Hematopoietic multipotent progenitor cell treated with erythropoietin and hydrocortisone succinate and interleukin-3 and kit ligand, for 17 days (in vitro differentiated cells): ENCODE data around the gene RUNX1.
"Not testable (repeated sequence)": the region's sequence is repeated elsewhere in the genome, so short reads cannot be mapped to it uniquely, and the experiment has no call there.

Source experiments
- DNase-seq: peaks from one replicate; pipeline ENCODE4 v3.0.0-alpha.2; 2015; ENCODE audit warnings: low spot score

The RUNX1 gene

DNA sequence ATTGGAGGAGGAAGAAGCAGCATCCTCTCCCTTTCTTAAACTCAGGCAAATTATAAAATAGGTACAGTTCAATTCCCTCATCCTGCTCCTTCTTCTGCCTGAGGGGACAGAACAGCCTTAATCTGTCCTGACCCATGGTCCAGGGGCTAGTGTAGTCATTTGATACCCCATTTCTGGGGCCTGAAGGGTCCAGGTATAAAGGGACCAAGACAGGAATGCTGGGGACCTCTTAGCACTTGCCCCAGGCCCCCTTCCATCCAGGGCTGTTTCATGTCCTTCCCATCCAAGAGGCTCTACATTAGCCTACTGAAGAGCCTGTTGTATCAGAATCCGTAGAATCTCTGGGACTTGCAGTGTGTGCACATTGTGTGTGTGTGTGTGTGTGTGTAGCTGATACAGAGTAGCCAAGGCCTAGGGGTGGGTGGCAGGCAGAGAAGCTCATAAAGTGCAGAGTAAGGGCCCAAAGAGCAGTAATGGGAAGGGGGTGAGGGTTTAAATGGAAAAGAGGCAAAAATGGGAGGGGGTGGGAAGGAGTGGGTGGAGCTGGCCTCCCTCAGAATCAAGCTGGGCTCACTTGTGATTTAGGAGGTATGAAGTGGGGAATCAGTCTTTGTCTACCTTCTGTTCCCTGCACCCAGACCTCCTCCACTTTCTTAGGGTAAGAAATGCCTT, 32.4 kb downstream of the RUNX1 start:
- no peak for DNase-seq

DNA sequence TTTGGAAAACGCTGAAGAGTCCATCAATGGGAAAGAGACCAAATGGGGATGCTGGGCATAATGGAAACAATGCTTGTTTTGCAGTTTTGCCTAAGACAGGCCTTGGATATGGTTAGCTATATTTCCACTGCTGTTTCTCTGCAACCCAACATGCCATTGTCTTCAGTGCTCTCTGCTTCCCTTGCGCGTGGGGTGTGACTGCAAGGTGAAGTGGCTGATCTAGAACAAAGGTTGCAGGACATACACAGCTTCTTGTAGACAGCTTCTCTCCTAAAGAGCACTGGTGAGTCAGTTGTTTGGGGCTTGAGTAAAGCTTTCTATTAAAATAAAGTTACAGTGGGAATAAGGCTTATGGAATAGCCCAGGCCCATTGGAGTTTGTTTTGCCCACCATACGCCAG, 33.0 kb downstream of the RUNX1 start:
- DNase-seq = no peak

DNA sequence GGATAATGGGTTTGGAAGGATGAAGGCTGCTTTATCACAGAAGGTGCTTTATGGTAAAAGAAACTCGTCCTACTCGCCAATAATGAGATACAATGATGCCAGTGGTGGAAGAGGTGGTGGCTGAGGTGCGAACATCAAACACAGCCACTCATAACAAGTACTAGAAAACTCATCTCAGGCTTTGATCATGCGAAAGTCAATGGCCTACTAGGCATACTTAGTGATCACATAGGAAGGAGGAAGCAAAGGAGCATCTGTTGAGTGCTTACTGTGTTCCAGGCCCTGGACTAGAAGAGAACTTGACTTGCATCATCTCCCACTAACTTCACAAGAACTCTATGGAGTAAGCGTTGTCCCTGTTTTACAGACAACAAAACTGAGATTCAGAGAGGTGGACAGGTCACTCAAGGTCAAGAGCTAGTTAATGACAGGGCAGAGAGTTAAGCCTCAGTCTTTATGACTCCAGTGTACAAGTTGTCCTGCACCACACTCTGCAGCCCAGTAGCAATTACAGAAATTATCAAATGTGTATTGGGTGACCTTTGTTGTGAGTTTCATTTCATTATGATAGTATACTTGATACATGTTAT, 33.6 kb downstream of the RUNX1 start:
- no peak for DNase-seq

DNA sequence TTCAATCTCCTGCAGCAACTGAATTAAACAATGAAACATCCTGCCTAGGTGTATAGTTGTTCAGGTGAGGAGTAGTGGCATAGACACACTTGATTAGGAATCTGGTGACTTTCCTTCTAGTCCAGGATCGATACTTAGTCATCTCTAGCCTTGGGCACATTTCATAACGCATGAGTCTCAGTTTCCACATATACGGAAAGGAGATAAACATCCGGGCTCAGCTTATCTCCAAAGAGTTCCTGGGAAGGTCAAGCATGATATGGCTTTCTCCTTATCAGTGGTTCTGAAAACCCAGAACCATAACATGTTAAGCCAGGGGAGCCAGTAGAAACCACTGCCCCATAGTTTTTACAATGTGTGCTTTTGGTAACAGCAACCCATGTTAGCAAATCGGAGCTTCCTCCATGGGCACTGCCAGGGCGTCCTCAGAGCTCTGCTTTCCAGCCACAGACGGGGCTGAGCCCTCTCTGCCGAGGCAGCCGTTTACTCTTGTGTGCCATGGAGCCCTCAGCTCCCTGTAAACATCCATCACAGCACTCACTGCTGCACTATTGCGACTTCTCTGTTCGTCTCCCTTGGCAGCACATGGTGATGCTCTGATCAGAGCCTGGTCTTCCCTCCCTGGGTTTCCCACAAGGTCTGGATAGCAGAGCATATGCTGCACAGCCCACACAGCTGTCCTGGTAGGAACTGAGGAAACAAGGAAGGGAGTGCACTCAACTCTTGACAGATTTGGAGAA, 34.6 kb downstream of the RUNX1 start:
- DNase-seq = peak; percentile 25

DNA sequence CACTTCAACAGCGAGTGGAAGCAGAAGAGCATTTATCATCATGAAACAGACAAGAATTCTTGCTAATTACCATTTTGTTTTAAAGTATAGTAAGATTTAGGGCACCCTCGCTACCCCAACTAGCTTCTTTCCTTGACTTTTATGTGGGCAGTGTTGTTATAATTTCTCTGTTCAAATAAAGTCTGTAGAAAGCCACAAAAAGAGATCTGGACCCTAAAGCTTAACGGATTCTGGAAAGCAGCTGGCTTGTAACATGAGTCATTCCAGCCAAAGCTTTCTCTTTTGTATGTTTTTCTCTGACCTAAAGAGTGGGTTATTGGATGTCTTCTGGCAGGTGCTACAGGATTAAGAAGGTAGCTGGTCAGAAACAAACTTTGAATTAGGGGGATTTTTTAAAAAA, 37.4 kb downstream of the RUNX1 start:
- DNase-seq = no peak

DNA sequence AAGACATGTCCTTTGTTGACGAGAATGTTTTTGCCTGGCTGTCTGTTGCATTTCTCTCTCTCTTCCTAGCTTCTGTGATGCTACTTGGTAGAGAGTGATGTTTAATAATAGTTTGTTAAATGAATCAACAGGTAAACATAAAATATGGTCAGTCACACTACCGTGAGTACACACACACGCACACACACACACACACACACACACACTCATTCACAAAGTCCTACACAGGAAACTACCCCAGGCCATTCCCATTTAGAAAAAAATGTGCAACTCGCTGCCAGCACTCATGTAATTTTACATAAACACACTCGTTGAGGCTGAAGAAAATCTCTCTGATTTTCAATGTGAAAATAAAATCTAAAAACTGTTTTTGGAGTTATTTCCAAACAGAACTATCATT, 38.7 kb downstream of the RUNX1 start:
- no peak for DNase-seq

DNA sequence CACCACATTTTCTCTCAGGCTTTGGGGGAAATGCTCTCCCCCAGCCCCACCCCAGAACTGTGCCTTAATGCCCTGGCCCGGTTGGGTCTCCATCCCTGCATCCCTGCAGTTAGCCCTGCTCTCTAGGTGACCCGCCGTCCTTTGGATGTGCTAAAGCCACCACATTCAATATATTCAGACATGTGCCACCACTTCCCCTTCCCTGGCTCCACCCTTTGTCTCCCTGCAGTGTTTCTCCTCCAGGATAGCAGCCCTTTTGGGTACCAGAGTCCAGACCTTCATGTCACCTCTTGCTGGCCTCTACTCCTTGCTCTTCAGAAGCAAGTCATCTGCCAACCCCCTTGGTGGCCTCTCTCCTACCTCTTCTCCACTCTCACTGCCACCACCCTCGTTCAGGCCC, 41.8 kb downstream of the RUNX1 start:
- no peak for DNase-seq

DNA sequence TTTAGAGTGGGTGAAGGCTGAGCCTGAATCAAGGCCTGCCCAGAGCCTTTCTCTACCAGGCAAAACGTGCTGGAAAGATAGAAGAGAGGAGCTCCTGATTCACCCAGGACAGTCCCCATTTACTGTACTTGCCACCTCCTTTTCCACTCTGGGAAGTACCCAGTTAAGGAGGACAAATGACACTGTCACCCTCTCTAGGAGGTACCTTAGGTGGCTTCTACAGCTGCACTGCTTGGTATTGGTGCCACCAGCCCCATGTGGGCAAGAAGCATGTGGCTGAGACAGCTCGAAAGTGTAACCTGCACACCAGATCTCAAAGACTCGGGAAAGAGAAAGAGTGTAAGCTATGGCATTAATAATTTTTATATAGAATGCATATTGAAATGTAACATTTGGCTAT, 42.3 kb downstream of the RUNX1 start:
- DNase-seq = no peak

DNA sequence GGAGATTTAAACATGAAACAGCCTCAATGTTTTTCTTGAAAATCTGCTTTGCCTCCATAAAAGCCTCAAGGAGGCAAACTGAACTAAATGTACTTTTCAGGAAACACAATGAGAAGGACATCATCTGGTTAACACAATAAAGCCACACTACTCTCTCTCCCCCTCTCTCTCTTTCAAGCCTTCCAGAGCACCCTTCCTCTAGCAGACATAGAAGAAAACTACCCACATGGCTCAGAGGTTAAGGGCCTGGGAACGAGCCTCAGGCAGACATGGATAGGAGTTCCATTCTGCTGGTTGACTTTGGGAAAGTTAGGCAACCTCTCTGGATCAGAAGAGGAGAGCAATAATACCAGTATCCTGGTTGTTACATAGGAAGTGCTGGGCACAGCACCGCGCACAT, 42.9 kb downstream of the RUNX1 start:
- no peak for DNase-seq

DNA sequence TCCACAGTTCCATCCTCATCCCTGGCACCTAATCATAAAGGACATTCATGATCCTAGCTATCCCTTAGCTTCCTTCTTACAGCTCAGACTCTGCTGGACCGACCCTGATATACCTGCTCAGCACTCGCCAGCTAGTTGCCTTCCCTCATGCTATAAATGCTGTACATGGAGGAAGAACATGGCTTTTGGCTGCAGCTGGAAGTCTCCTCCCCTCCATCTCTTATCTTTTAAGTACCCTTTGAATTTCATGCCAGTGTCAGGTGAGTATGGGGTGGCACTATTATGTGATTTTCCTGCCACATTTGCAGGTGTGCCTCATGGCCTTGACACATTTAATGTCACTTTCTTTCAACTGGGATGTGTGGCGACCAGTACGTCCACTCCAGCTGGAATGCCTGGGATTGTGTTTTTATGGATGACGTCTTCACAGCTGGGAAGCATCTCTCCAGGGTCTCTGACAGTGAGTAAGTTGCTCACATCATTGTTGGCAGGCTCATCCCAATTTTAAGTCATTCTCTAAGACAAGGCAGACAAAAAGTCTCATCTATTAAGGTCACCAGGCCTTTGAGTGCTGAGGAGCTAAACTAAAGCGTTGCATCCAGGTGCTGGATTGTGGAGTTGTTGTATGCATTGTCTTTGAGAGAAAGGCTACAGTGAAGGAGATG, 43.4 kb downstream of the RUNX1 start:
- no peak for DNase-seq

DNA sequence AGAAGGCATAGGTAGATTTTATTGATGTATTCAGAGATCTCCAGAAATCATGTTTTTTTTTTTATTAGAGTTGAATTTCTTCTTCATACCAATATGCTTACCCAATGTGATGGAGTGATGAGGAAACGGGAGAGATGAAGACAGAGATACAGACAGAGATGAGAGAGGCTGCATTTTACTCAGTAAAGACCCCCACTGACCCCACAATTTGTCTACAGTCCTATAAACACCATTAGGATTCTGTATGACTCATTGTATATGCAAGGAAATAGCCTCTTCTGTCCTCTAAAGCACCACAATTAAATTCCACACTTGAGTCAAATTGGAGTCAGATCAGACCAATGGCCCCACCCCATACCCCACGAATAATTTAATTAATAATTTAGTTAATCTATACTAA, 44.0 kb downstream of the RUNX1 start:
- DNase-seq = no peak

DNA sequence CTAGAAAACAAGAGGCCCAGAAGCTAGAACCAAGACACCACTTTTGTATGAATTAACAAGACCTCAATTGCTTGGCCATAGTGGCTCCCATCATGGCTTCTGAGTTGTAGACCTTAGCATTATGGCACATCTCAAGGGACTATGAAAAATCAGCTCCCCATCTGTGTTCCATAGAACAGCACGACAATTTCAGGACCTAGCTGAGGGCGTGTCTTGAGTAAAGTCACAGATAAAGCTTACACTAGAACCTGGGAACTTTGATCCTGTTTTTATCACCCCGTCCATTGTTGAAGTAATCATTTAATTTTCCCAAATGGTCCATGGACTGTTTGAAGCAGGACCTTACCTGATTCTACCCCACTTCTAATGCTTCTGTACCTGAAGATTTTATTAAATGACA, 44.8 kb downstream of the RUNX1 start:
- DNase-seq = no peak

DNA sequence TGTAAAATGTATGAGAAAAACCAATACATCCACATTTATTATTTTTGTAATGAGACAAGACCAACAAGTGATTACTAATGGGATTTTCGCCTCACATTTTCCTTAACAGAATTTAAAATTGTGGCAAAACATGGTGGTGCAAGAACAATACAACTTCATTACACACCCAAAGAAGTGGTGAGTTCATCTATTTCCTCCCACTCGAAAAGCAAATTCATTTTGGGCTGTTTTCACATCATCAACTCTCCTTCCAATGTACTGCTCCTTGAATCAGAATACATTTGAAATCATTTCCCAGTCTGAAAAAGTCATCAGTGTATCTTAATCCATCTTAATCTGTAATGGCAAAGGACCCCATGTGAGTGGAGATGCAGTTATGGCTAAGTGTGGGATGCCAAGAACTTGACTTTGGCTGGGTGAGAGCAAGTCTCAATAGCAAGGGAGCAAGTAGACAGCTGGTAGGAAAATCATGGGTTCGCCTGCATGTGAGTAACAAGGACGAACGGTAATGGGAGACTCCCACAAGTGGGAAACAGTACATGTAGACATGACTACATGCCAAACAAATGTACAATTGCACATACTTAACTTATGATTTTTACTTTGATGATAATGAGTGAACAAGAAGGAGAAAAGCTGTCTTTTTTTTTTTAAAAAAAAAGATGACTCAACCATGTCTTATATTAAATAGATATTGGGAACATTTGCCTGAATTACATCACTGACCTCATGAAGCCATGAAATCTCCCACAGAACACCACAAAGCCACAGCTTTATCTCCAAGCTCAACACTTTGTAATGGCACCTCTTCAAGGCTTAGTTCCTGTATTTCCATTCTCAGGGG, 46.0 kb downstream of the RUNX1 start:
- DNase-seq = no peak

DNA sequence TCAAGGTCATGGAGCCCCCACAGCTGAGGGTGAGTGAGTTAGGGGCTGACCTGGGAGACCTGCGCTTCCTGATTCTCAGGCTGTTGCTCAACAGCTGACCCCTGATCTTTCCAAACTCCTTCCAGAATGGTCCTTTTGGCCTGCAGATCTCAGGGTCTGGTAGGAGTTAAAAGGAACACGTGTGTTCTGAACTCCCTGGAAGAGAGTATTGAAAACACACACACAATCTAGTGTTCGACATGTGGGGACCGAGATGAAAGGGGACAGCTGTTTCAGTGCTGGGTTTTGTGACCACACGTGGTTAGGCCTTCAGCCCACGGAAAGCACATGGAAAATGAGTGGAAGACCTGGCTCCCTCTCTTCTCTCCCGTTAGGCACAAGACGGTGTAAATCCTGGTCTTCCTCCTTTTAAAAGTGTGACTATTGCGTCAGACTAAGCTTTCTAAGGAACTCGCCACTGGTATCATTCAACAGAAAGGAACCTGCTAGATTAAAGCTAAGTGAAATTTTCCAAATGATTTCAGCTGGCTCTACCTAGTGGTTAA, 49.6 kb downstream of the RUNX1 start:
- DNase-seq = no peak

DNA sequence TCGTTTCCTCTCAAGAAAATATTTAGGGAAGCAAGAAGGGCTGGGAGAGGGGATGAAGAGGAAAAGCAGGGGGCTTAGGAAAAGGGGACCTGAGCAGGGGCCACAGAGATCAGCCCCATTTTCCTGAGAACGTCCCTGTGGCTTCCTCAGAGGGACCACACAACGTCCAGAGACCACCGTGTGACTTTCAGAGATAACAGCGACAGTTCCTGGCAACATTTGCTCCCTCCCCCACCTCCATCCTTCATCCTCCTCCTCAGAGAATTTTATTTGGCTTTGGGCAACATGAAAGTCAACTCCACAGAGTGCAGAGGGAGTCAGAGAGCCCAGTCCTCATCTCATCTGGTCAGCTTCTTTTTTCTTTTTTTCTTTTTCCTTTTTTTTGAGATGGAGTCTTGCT, 50.9 kb downstream of the RUNX1 start:
- DNase-seq = no peak

DNA sequence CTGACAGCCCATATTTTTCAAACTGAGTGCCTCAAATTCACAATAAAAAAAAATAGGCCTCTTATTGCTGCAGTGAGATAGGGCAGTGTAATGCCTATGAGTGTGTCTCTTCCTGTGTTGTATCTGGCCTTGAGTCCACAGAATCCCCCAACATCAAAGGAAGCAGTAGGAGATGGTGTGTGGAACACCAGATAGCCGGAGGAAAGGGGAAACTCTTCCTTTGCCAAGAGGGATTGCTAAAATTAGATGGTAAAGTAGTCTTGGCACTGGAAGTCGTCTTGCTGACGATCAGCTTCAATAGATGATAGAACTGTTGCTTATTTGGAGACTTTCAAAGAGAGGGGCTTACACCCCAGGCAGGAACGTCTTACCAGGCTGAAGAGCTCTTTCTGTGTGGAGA, 51.8 kb downstream of the RUNX1 start:
- no peak for DNase-seq

DNA sequence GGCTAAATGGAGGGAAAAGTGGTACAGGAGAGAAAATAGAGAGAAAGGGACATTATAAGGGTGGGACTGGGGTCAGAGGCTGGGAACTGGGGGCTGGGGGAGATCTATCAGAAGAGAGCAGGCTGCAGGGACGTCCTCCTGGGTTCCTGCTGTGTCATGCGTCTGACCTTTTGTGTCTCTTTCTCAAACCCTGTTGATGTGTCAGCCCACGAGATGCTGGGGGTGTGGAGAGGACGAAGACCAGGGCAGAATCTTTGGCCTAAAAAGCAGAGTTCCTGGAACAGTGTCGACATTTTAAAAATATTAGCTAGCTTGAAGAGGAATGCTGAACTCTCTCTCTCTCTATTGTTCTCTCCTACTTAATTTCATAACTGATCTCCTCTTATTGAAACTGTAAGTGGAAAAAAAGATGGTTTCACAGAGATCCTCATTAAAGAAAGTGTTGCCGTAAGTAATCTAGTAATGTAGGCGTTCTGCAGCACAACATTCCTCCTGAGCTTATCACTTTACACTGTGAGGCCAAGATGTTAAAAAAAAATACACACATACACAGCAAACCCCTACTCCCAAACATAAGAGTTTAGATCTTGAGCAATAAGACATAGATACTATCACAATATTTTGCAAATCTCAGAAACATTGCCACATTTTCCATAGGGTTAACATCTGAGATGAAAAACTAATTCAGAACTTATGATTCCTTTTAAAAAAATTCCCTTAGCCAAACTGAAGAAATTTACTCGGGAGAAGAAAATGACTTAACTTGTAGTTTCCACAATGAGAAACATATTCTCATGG, 52.6 kb downstream of the RUNX1 start:
- DNase-seq = no peak

DNA sequence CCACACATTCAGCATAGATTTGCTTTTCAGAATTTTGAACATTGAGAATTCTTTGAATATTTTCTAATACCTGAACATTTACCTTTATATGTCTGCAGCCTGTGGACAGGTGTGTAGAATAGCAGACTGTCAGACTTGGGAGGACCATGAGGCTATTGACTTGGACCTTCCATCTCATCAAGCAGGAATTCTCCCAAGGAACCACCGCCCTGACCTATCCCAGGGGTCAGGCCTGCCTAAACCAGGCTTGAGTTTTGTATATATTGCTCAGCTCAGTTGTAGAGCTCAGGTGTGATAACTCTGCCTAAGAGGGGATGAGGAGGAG, 53.2 kb downstream of the RUNX1 start:
- no peak for DNase-seq

DNA sequence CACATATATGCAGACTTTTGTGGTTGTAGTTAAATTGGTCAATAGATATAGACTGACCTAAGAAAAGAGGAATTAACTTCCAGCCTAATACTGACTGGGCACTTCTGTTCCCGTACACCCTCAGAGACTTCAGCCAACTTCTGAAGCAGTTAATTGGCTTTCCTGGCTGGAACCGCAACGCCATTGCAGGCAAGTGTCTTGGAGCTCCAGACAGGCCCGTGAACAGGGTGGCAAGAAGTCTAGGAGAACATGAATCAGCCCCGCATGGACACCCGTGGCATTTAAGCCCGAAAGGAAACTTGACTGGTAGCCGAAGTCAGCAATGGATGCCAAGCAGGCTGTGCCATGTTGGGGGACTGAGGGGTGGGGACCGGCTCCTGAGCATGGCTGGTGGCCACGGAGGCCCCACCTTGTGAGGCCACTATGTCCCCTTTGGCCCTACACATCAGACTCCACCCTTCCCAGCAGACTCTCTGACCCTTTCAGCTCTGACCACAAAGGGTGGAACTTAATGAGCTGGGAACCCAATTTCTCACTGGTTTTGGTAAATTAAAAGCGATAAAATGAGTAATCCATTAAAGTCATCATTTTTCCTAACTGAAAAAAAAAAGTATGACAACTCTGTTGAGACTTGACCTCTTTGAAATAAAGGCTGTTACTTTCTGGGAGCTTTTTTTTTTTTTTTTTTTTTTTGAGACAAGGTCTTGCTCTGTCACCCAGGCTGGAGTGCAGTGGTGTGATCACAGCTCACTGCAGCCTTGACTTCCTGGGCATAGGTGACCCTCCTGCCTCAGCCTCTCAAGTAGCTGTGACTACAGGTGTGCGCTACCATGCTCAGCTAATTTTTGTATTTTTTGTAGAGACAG, 54.1 kb downstream of the RUNX1 start:
- no peak for DNase-seq

DNA sequence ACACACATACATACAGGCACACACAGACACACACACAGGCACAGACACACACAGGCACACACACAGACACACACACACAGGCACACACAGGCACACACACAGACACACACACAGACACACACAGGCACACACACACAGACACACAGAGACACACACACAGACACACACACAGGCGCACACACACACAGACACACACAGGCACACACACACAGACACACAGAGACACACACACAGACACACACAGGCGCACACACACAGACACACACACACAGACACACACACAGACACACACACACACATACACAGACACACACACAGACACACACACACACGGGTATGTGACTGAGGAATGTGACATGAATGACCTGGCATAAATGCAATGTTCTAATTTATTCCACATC, 55.6 kb downstream of the RUNX1 start:
- not testable (repeated sequence) for DNase-seq
